ENCODE measurements around the gene ANXA2R. TPM values are rescaled to one million over a fixed set of nuclear protein-coding genes. Genes with fewer than 3 reads are reported as not detected.

The ANXA2R gene
- total RNA-seq, 4 donors from 2014 or later = 0.57 to 2.5 (median 1.6) TPM

DNA sequence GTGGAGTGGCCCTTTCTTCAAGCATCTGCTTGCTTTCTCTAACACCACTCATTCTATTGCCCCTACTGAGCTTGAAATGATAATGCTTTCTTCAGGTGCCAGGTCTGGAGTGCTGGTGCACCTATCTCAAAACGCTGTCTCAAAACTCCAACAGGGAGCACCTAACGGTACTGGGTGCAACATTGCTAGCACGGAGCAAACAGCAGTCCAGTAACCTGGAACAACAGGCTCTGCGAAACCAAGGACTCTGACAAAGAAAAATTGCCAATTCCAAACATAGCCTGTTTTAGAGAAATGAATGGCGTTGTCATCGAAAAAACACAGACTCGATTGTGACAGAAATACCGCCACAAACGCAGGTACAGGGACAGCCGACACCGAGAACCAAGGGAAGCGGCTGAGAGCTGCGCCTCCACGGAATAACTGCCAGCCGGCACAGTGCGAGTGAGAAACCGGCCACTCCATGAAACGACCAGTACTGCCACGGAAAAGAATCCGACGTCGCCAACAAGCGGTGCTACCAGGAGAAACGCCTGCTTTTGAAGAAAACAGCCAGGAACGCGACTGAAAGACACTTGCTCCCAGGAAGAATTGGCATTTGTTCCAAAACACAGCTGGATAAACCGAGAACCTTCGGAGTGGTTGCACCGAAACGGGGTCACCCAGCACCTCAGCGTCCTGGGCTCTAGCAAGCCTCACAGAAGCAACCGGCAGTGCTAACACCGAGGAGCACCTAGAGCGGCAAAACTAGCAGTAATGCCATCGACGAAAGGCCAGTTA lies 3.1 kb downstream of the ANXA2R start:
- 44 to 57% methylated on average over 36 of the region's 36 CpGs for WGBS, 2 donors
- Histone ChIP-seq H3K27ac (peak overlapping the region; percentile 58 to 97 (median 82)), H3K4me3 (peak overlapping the region; percentile 18 to 80 (median 58)), H3K27me3 (peaks cover 0 to 93% (median 4%) of the 10 kb centered on the region in 4 donors), H3K9me3 (no peaks in the 10 kb centered on the region), H3K36me3 (no peaks in the 10 kb centered on the region), H3K4me1 (peaks cover 0 to 67% (median 4%) of the 10 kb centered on the region in 3 donors)
- no peak for DNase-seq
- intact Hi-C loops (cut with DNase I) = loop anchor here (2.0 kb wide), 1 partner anchor 22 kb away; no protein-coding TSS in a partner anchor
- TF ChIP-seq CTCF (IDR thresholded peaks at IDR 0.05) = no peak
- no peak for TF ChIP-seq POLR2A (IDR thresholded peaks at IDR 0.05)

DNA sequence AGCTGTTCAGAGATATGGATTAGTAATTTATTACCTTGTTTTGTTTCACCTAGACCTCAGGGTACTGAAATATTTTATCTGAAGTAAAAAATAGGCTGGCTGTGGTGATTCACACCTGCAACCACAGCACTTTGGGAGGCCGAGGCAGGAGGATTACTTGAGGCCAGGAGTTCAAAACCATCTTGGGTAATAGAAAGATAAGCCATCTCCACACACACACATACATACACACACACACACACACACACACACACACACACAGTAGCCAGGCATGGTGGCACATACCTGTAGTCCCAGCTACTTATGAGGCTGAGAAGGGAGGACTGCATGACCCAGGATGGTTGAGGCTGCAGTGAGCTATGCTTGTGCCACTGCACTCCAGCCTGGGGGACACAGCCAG lies 3.7 kb downstream of the ANXA2R start:
- Histone ChIP-seq H3K36me3 (no peaks in the 10 kb centered on the region), H3K27me3 (peaks cover 0 to 88% (median 4%) of the 10 kb centered on the region in 4 donors), H3K4me1 (peaks cover 0 to 61% (median 4%) of the 10 kb centered on the region in 3 donors), H3K27ac (peak overlapping the region in 3 of 4 donors; percentile 80 to 97 (median 84)), H3K4me3 (no peak overlapping the region), H3K9me3 (no peaks in the 10 kb centered on the region)
- TF ChIP-seq POLR2A (IDR thresholded peaks at IDR 0.05) (no peak), CTCF (IDR thresholded peaks at IDR 0.05) (no peak)
- WGBS, 2 donors = 50 to 86% methylated on average over 1 of the region's 1 CpG
- DNase-seq = no peak
- intact Hi-C loops (cut with DNase I) = loop anchor here (2.0 kb wide), 1 partner anchor 22 kb away; no protein-coding TSS in a partner anchor

- no peak for TF ChIP-seq POLR2A (IDR thresholded peaks at IDR 0.05)
- TF ChIP-seq CTCF (IDR thresholded peaks at IDR 0.05) = no peak
- no peak for DNase-seq
- H3K4me3 ChIP-seq = peak overlapping the region in 1 of 4 donors; percentile 23
- WGBS, 2 donors = 42 to 57% methylated on average over 5 of the region's 5 CpGs
- H3K27ac ChIP-seq = peak overlapping the region in 2 of 4 donors; percentile 17 to 19
- H3K27me3 ChIP-seq = peaks cover 0 to 71% (median 4%) of the 10 kb centered on the region in 4 donors
- H3K4me1 ChIP-seq = peaks cover 0 to 42% (median 4%) of the 10 kb centered on the region in 3 donors
- no peaks in the 10 kb centered on the region for H3K9me3 ChIP-seq
- no peaks in the 10 kb centered on the region for H3K36me3 ChIP-seq
- intact Hi-C loops (cut with DNase I) = no loop called here
These were observed 5.5 kb downstream of the ANXA2R start for GRCh38 chr5:43034591-43034968.

- WGBS, 2 donors = 62 to 71% methylated on average over 25 to 39 of the region's 41 CpGs
- Histone ChIP-seq H3K9me3 (no peaks in the 10 kb centered on the region), H3K27me3 (peaks cover 0 to 65% (median 4%) of the 10 kb centered on the region in 4 donors), H3K27ac (peak overlapping the region in 2 of 4 donors; percentile 17 to 19), H3K36me3 (no peaks in the 10 kb centered on the region), H3K4me3 (peak overlapping the region in 1 of 4 donors; percentile 23), H3K4me1 (peaks cover 0 to 38% (median 4%) of the 10 kb centered on the region in 3 donors)
- intact Hi-C loops (cut with DNase I) = no loop called here
- no peak for TF ChIP-seq POLR2A (IDR thresholded peaks at IDR 0.05)
- TF ChIP-seq CTCF (IDR thresholded peaks at IDR 0.05) = no peak
- DNase-seq = no peak
These were observed 6.1 kb downstream of the ANXA2R start for GRCh38 chr5:43033841-43034590.
